ENCODE results near the gene ALG9.

DNA sequence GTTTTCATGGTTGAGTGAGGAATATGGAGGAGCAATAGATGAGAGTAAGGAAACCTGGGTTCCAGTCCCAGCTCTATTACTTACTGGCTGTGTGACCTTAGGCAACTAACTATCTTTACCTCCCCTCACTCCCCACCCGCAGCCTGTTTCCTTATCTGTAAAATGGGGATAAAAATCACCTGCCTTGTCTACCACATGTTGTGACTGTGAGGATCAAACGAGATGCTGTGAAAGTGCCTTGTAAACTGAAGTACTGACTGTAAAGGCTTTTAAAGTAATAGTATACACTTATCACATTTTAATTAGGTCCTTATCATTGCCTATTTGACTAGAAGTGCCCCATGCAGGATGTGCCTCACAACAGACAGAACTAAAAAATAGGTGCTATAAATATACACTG, 86.3 kb downstream of the ALG9 start:
- TF ChIP-seq, protein P1, sequence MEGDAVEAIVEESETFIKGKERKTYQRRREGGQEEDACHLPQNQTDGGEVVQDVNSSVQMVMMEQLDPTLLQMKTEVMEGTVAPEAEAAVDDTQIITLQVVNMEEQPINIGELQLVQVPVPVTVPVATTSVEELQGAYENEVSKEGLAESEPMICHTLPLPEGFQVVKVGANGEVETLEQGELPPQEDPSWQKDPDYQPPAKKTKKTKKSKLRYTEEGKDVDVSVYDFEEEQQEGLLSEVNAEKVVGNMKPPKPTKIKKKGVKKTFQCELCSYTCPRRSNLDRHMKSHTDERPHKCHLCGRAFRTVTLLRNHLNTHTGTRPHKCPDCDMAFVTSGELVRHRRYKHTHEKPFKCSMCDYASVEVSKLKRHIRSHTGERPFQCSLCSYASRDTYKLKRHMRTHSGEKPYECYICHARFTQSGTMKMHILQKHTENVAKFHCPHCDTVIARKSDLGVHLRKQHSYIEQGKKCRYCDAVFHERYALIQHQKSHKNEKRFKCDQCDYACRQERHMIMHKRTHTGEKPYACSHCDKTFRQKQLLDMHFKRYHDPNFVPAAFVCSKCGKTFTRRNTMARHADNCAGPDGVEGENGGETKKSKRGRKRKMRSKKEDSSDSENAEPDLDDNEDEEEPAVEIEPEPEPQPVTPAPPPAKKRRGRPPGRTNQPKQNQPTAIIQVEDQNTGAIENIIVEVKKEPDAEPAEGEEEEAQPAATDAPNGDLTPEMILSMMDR (IDR thresholded peaks at IDR 0.05; ENCODE audit: poor library complexity, severe bottlenecking): no peak
- no peak for TF ChIP-seq POLR2AphosphoS5 (IDR thresholded peaks at IDR 0.05)

All from neural cell (in vitro differentiated cells).